Activated CD4-positive, alpha-beta T cell treated with anti-CD3 and anti-CD28 coated beads, Interleukin-2, amount 10 ng/mL, durations not matched to agents 7 days and 5 days (primary cell): ENCODE measurements around the gene ZBTB34. TPM values are rescaled to one million over a fixed set of nuclear protein-coding genes. Genes with fewer than 3 reads are reported as not detected.
A peak's percentile ranks its signal among the peaks of the same experiment; 100 is the strongest.
"Not testable (repeated sequence)": the region's sequence is repeated elsewhere in the genome, so short reads cannot be mapped to it uniquely, and the experiment has no call there.

Experiments used
- CTCF ChIA-PET: fragments of 350-600 bp; sonication (Branson Sonifier 250); formaldehyde crosslinking; loops from one replicate; lab custom pipeline; 2021; ENCODE audit warnings: antibody characterized with exemption; lab: Charles Lee
- POLR2A ChIA-PET: fragments of 350-600 bp; sonication (Branson Sonifier 250); formaldehyde crosslinking; loops from one replicate; lab custom pipeline; 2021; ENCODE audit warnings: antibody characterized with exemption; lab: Charles Lee
- DNase-seq: peaks from one replicate; pipeline ENCODE4 v3.0.0-alpha.2; 2020
- H3K27ac Mint-ChIP-seq: one replicate; pipeline ENCODE4 v1.8.0; 2021; ENCODE audit warnings: mild to moderate bottlenecking, moderate library complexity, mixed read lengths
- H3K27me3 Mint-ChIP-seq: one replicate; pipeline ENCODE4 v1.8.0; 2021; ENCODE audit warnings: mixed read lengths
- H3K36me3 Mint-ChIP-seq: one replicate; pipeline ENCODE4 v1.8.0; 2021; ENCODE audit warnings: low read depth, mixed read lengths
- H3K4me1 Mint-ChIP-seq: one replicate; pipeline ENCODE4 v1.8.0; 2021; ENCODE audit warnings: mixed read lengths
- H3K4me3 Mint-ChIP-seq: one replicate; pipeline ENCODE4 v1.8.0; 2021; ENCODE audit warnings: mild to moderate bottlenecking, moderate library complexity, mixed read lengths
- H3K9me3 Mint-ChIP-seq: one replicate; pipeline ENCODE4 v1.8.0; 2021; ENCODE audit warnings: mixed read lengths
- total RNA-seq, 2 experiments: library from RNA; stranded (reverse); gene quantifications; one replicate each; pipeline ENCODE4 v1.2.3, GENCODE V29; 2021

Gene ZBTB34, protein sequence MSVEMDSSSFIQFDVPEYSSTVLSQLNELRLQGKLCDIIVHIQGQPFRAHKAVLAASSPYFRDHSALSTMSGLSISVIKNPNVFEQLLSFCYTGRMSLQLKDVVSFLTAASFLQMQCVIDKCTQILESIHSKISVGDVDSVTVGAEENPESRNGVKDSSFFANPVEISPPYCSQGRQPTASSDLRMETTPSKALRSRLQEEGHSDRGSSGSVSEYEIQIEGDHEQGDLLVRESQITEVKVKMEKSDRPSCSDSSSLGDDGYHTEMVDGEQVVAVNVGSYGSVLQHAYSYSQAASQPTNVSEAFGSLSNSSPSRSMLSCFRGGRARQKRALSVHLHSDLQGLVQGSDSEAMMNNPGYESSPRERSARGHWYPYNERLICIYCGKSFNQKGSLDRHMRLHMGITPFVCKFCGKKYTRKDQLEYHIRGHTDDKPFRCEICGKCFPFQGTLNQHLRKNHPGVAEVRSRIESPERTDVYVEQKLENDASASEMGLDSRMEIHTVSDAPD
- 1 to 10 TPM; 8.3 to 8.7 TPM for total RNA-seq

DNA sequence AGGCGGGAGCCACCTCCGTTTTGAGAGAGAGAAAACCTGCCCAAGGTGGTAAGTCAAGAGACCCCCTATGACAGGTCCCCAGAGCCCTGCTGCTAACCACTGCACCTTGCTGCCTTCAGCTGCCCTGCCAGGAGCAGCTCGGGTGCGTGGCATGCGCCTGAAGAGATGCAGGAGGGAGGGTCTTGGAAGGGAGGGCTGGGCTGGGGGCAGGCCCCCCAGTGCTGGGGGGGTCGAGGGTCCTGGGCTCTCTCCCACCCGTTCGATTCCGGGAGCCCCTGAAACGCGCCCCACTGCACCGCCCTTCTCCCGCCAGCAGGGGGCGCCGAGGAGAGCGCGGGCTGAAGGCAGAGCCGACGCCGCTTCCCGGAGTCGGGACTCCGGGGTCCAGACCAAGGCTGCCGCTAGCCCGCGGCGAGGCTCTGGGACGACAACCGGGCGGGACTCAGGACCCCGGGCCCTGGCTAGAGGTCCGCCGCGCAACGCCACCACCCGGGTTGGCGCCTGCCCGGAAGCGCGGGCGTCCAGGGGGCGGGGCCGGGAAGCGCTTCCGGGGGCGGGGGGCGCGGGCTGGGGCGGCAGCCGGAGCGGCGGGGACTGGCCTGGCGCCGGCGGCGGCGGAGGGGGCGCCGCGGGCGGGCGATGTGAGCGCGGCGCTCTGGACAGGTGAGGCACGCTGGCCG is at the start of gene ZBTB34:
ZBTB34 (plus strand) TSS at position 563 of the 680 bp plus-strand sequence. CDS start 18,761 bp downstream, outside the sequence.
- Mint-ChIP-seq H3K36me3 (peaks cover 15% of the 10 kb centered on the region), H3K27me3 (peaks cover 24% of the 10 kb centered on the region), H3K9me3 (no peaks in the 10 kb centered on the region), H3K27ac (peak within 1 kb of the TSS; percentile 89), H3K4me3 (peak within 1 kb of the TSS; percentile 82), H3K4me1 (peaks cover 28% of the 10 kb centered on the region)
- DNase-seq, result peak; percentile 75
- ChIA-PET CTCF (interaction anchor here (0.5 to 1.4 kb wide), 4 partner anchors 10 to 728 kb away, joined by 3 to 11 read pairs (median 4); no protein-coding TSS in a partner anchor), POLR2A (no interaction called here)

DNA sequence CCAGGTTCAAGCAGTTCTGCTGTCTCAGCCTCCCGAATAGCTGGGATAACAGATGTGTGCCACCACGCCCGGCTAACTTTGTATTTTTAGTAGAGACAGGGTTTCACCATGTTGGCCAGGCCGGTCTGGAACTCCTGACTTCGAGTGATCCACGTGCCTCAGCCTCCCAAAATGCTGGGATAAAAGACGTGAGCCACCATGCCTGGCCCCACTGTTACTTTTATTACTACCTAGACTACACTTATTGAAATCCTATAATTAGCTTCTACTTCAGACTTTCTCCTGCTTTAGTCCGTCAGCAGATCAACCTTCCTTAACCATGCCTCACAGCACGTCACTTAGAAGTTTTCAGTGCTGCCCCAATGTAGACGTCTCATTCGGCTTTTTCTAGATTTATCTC is 47.4 kb upstream of the ZBTB34 start:
- peaks cover 21% of the 10 kb centered on the region for H3K9me3 Mint-ChIP-seq
- H3K36me3 Mint-ChIP-seq, result peaks cover 60% of the 10 kb centered on the region
- CTCF ChIA-PET, result interaction anchor here (0.6 kb wide), 1 partner anchor 22 kb away, joined by 3 read pairs; no protein-coding TSS in a partner anchor
- no peak for DNase-seq
- H3K4me1 Mint-ChIP-seq, result peaks cover 13% of the 10 kb centered on the region
- POLR2A ChIA-PET, result no interaction called here
- H3K4me3 Mint-ChIP-seq, result no peak overlapping the region
- H3K27me3 Mint-ChIP-seq, result no peaks in the 10 kb centered on the region
- no peak overlapping the region for H3K27ac Mint-ChIP-seq

DNA sequence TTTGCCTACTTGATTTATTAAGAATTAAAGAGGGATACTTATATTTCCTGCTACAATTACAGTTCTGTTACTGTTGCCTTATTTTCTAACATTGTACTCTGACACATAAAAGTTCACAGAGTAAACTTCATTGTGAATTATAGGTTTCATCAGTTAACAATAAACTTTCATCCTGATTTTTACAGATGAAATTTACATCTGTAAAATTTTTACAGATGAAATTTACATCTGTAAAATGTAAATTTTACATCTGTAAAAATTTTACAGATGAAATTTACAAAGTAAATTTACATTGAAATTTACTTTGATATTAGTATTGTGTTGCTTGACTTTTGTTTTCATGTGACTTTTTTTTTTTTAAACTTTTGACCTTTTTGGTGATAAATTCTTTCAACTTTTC is 46.3 kb upstream of the ZBTB34 start:
- Mint-ChIP-seq H3K9me3 (peaks cover 29% of the 10 kb centered on the region), H3K4me1 (peaks cover 15% of the 10 kb centered on the region), H3K27ac (no peak overlapping the region), H3K27me3 (no peaks in the 10 kb centered on the region), H3K36me3 (peaks cover 70% of the 10 kb centered on the region), H3K4me3 (no peak overlapping the region)
- ChIA-PET CTCF (no interaction called here), POLR2A (no interaction called here)
- no peak for DNase-seq

DNA sequence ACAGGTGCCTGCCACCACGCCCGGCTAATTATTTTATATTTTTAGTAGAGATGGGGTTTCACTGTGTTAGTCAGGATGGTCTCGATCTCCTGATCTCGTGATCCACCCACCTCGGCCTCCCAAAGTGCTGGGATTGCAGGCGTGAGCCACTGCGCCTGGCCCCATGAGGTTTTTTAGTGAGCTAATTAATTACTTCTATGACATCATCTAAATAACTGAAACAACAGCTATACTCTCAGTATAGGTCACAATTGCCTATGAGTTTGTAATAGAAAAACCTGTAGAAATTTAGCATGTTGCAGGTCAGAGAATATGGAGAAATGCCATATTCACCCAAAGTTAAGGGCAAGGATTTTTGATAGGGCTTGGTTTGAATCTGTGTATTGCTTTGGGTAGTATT is 42.8 kb upstream of the ZBTB34 start:
- peaks cover 26% of the 10 kb centered on the region for H3K4me1 Mint-ChIP-seq

DNA sequence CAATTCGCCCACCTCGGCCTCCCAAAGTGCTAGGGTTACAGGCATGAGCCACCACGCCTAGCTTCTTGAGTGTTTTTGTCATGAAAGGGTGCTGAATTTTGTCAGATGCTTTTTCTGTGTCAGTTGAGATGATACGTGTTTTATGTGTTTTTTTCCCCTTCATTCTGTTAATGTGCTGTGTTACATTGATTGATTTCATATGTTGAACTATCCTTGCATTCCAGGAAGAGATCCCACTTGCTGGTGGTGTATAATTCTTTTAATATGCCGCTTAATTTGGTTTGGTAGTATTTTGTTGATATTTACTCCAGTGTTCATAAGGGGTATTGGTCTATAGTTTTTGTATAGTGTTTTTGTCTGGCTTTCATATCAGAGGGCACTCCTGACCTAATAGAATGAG is 42.0 kb upstream of the ZBTB34 start:
- Mint-ChIP-seq H3K36me3 (peaks cover 86% of the 10 kb centered on the region), H3K27ac (no peak overlapping the region), H3K9me3 (peaks cover 36% of the 10 kb centered on the region), H3K27me3 (no peaks in the 10 kb centered on the region), H3K4me1 (peaks cover 23% of the 10 kb centered on the region), H3K4me3 (no peak overlapping the region)
- POLR2A ChIA-PET, result no interaction called here
- no peak for DNase-seq
- CTCF ChIA-PET, result no interaction called here

More for the DNA sequence above, 42.8 kb upstream of the ZBTB34 start:
- CTCF ChIA-PET, result interaction anchor here (1.9 kb wide), 1 partner anchor 13 kb away, joined by 4 read pairs; no protein-coding TSS in a partner anchor
- DNase-seq, H3K4me3 Mint-ChIP-seq, H3K27ac Mint-ChIP-seq, H3K27me3 Mint-ChIP-seq, POLR2A ChIA-PET: not testable (repeated sequence)
- Mint-ChIP-seq H3K36me3 (peaks cover 89% of the 10 kb centered on the region), H3K9me3 (peaks cover 38% of the 10 kb centered on the region)

DNA sequence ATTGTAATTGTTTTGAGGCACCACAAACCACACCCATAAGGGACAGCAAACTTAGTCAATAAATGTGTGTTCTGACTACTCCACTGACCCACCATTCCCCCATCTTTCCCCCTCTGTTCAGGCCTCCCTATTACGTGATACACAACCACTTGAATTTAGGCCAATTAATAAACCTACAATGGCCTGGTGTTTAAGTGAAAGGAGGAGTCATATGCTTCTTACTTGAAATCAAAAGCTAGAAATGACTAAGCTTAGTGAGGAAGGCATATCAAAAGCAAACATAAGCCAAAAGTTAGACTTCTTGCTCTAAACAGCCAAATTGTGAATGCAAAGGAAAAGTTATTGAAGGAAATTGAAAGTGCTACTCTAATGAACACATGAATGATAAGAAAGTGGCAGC is 41.0 kb upstream of the ZBTB34 start:
- Mint-ChIP-seq H3K36me3 (peaks cover 78% of the 10 kb centered on the region), H3K4me1 (peaks cover 26% of the 10 kb centered on the region), H3K27ac (peak overlapping the region; percentile 54), H3K4me3 (no peak overlapping the region), H3K27me3 (no peaks in the 10 kb centered on the region), H3K9me3 (peaks cover 32% of the 10 kb centered on the region)
- no peak for DNase-seq
- POLR2A ChIA-PET, result interaction anchor here (0.6 to 0.7 kb wide), 2 partner anchors 16 to 677 kb away, joined by 3 read pairs; no protein-coding TSS in a partner anchor
- CTCF ChIA-PET, result interaction anchor here (0.5 to 1.8 kb wide), 3 partner anchors 12 to 59 kb away, joined by 6 to 7 read pairs (median 7); no protein-coding TSS in a partner anchor

DNA sequence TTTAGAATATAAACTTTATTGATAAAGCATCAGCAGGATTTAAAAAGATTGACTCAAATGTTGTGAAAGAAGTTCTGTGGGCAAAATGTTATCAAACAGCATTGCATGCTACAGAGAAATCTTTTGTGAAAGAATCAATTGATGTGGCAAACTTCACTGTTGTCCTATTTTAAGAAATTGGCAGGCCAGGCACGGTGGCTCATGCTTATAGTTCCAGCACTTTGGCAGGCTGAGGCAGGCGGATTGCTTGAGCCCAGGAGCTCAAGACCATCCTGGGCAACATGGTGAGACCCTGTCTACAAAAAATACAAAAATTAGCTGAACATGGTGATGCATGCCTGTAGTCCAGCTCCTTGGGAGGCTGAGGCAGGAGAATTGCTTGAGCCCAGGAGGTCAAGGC is 38.2 kb upstream of the ZBTB34 start:
- POLR2A ChIA-PET, result no interaction called here
- H3K36me3 Mint-ChIP-seq, result peaks cover 68% of the 10 kb centered on the region
- H3K9me3 Mint-ChIP-seq, result peaks cover 17% of the 10 kb centered on the region

DNA sequence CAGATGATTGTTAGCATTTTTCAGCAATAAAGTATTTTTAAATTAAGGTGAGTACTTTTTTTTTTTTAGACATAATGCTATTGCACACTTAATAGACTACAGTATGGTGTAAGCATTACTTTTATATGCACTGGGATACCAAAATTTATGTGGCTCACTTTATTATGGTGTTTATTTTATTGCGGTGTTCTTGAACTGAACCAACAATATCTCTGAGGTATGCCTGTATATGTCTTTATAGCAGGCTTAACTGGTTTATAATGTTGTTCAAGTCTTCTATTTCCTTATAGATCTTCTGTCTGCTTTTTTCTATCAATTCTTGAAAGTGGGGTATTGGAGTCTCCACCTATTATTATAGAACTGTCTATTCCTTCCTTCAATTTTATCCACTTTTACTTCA is 37.6 kb upstream of the ZBTB34 start:
- H3K27ac Mint-ChIP-seq, result no peak overlapping the region
- H3K36me3 Mint-ChIP-seq, result peaks cover 64% of the 10 kb centered on the region
- H3K27me3 Mint-ChIP-seq, result no peaks in the 10 kb centered on the region
- peaks cover 24% of the 10 kb centered on the region for H3K4me1 Mint-ChIP-seq
- H3K9me3 Mint-ChIP-seq, result peaks cover 17% of the 10 kb centered on the region
- CTCF ChIA-PET, result no interaction called here
- POLR2A ChIA-PET, result no interaction called here
- H3K4me3 Mint-ChIP-seq, result no peak overlapping the region
- DNase-seq, result no peak

More for the DNA sequence above, 38.2 kb upstream of the ZBTB34 start:
- CTCF ChIA-PET, result interaction anchor here (0.7 kb wide), 1 partner anchor 30 kb away, joined by 3 read pairs; no protein-coding TSS in a partner anchor
- Mint-ChIP-seq H3K4me1 (peaks cover 24% of the 10 kb centered on the region), H3K4me3 (no peak overlapping the region), H3K27me3 (no peaks in the 10 kb centered on the region), H3K27ac (no peak overlapping the region)
- DNase-seq, result no peak

DNA sequence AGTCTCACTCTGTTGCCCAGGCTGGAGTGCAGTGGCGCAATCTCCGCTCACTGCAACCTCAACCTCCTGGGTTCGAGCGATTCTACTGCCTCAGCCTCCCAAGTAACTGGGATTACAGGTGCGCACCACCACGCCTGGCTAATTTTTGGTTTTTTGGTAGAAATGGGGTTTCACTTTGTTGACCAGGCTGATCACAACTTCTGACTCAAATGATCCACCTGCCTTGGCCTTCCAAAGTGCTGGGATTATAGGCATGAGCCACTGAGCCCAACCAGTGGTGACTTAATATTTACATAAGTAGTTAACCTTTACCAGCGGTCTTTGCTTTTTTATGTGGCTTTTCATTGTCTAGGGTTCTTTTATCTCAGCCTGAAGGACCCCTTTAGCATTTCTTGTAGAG is 36.4 kb upstream of the ZBTB34 start:
- DNase-seq, H3K4me3 Mint-ChIP-seq: not testable (repeated sequence)
- H3K36me3 Mint-ChIP-seq, result peaks cover 52% of the 10 kb centered on the region

DNA sequence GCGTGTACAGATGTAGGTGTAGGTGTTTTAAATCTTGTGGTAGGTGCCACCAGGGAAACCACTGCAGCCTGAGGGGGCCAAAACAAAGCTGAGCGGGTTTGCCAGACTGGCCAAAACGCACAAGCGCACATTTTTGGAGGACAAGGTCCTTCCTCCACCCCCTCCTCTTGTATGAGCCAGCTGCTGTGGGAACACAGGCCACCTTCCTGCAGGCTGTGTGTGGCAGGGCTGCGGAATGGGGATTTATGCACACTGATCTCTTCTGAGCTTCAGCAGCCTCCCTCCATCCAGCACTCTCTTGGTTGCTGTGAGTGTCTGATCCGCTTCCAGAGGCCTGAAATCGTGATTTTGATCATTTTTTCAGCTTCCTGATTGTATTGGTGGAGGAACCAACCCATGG is 33.2 kb upstream of the ZBTB34 start:
- Mint-ChIP-seq H3K4me1 (peaks cover 28% of the 10 kb centered on the region), H3K9me3 (no peaks in the 10 kb centered on the region), H3K36me3 (peaks cover 34% of the 10 kb centered on the region), H3K27ac (no peak overlapping the region), H3K4me3 (no peak overlapping the region), H3K27me3 (no peaks in the 10 kb centered on the region)
- no peak for DNase-seq
- ChIA-PET CTCF (no interaction called here), POLR2A (no interaction called here)

More for the DNA sequence above, 36.4 kb upstream of the ZBTB34 start:
- H3K4me1 Mint-ChIP-seq, result peaks cover 24% of the 10 kb centered on the region
- H3K9me3 Mint-ChIP-seq, H3K27ac Mint-ChIP-seq, CTCF ChIA-PET, POLR2A ChIA-PET, H3K27me3 Mint-ChIP-seq: not testable (repeated sequence)

DNA sequence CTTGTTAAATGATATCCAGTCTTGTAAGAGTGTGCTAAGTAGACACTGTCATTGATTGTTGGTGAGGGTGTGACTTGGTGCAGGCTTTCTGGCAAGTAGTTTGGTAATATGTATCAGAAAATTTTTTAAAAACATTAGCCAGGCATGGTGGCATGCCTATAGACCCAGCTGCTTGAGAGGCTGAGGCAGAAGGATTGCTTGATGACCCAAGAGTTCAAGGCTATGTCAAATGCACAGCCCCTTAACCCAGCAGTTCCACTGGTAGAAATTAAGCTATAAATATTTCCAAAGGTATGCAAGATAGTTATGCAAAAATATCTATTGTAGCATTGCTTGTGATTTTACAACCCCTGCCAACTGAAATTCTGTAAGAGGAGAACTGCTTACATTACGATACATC is 31.4 kb upstream of the ZBTB34 start:
- Mint-ChIP-seq H3K36me3 (peaks cover 42% of the 10 kb centered on the region), H3K9me3 (no peaks in the 10 kb centered on the region), H3K4me3 (no peak overlapping the region), H3K27me3 (no peaks in the 10 kb centered on the region), H3K4me1 (peaks cover 29% of the 10 kb centered on the region), H3K27ac (no peak overlapping the region)
- no peak for DNase-seq
- ChIA-PET POLR2A (no interaction called here), CTCF (interaction anchor here (0.6 to 1.3 kb wide), 4 partner anchors 10 to 126 kb away, joined by 3 to 4 read pairs (median 4); no protein-coding TSS in a partner anchor)

DNA sequence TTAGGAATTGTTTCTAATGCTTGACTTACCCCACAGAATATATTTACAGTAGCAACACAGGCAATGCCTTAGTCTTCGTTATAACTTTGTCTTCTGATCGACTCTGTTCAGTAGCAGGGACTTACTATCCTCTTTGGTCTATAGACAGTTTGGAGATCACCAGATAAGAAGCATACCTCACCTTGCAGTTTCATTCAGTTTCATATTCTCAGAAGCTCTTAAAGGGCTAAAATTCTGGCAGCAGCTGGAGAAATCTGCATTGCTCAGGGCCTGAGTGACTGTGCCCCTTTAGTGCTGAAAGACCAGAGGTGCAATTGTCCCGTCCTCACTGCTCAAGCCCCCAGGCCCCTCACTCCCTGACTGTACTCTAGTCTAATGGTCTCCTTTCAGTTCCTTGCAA is 29.6 kb upstream of the ZBTB34 start:
- DNase-seq, result peak; percentile 14
- H3K4me3 Mint-ChIP-seq, result no peak overlapping the region
- ChIA-PET POLR2A (no interaction called here), CTCF (interaction anchor here (1.0 to 2.4 kb wide), 5 partner anchors 9 to 56 kb away, joined by 3 to 7 read pairs (median 4); no protein-coding TSS in a partner anchor)
- H3K27me3 Mint-ChIP-seq, result no peaks in the 10 kb centered on the region
- peaks cover 32% of the 10 kb centered on the region for H3K4me1 Mint-ChIP-seq
- peaks cover 45% of the 10 kb centered on the region for H3K36me3 Mint-ChIP-seq
- H3K27ac Mint-ChIP-seq, result peak overlapping the region; percentile 84
- no peaks in the 10 kb centered on the region for H3K9me3 Mint-ChIP-seq
